Measurements from ENCODE around the gene RHOC.

DNA sequence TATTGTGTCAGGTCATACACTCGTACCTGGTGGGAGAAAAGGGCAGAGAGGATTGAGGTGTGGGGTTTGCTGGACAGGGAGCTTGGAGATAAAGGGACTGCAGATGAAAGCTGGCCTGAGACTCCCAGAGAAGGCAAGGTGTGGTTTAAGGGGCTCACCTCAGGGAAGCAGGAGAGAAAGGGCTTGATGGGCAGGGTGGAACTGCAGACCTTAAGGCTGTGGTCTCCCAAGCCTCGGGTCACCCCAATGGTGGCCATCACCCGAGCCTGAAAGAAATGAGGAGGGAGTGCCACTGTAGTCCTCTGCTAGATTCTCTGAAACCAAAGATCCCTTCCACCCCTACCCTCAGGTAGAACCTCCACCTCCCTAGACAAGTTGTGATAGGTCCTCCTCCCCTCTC, 3.7 kb upstream of the RHOC start:
- TF ChIP-seq, protein P1, sequence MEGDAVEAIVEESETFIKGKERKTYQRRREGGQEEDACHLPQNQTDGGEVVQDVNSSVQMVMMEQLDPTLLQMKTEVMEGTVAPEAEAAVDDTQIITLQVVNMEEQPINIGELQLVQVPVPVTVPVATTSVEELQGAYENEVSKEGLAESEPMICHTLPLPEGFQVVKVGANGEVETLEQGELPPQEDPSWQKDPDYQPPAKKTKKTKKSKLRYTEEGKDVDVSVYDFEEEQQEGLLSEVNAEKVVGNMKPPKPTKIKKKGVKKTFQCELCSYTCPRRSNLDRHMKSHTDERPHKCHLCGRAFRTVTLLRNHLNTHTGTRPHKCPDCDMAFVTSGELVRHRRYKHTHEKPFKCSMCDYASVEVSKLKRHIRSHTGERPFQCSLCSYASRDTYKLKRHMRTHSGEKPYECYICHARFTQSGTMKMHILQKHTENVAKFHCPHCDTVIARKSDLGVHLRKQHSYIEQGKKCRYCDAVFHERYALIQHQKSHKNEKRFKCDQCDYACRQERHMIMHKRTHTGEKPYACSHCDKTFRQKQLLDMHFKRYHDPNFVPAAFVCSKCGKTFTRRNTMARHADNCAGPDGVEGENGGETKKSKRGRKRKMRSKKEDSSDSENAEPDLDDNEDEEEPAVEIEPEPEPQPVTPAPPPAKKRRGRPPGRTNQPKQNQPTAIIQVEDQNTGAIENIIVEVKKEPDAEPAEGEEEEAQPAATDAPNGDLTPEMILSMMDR (IDR thresholded peaks at IDR 0.05; ENCODE audit: insufficient read depth, low read length, poor library complexity, severe bottlenecking): no peak
- no peak for TF ChIP-seq EZH2phosphoT487 (conservative IDR thresholded peaks at IDR 0.05; ENCODE audit: low read length)

Data from SU-DHL-6 (cell line).